ENCODE results near the gene TUBA3C. TPM values are rescaled to one million over a fixed set of nuclear protein-coding genes. Genes with fewer than 3 reads are reported as not detected.

Gene TUBA3C
- total RNA-seq, 1 donor from 2014 or later, result not detected

GRCh38 chr13:19161308-19161707 lies 20.3 kb downstream of the TUBA3C start:
- no peak for DNase-seq (ENCODE audit: low read depth)

GRCh38 chr13:19159761-19160420 lies 21.7 kb downstream of the TUBA3C start:
- DNase-seq (ENCODE audit: low read depth), result no peak

DNA sequence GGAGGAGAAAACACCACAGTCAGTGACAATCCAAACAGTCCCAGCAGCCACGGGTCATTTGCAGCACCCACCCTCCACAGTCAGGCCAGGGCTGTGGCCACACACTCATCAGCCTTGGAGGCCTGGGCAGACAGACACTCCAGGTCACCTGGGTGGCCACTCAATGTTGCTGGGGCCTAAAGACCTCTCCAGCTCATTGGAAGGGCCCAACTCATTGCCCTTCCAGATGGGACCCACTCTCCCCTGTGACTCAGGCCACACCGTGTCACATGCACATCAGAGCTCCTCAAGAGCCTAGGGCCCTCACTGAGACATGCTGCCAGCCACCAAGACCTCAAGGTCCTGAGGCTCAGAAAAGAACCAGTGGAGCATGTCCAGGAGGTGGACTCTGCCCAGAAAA lies 22.4 kb downstream of the TUBA3C start:
- no peak for DNase-seq (ENCODE audit: low read depth)

DNA sequence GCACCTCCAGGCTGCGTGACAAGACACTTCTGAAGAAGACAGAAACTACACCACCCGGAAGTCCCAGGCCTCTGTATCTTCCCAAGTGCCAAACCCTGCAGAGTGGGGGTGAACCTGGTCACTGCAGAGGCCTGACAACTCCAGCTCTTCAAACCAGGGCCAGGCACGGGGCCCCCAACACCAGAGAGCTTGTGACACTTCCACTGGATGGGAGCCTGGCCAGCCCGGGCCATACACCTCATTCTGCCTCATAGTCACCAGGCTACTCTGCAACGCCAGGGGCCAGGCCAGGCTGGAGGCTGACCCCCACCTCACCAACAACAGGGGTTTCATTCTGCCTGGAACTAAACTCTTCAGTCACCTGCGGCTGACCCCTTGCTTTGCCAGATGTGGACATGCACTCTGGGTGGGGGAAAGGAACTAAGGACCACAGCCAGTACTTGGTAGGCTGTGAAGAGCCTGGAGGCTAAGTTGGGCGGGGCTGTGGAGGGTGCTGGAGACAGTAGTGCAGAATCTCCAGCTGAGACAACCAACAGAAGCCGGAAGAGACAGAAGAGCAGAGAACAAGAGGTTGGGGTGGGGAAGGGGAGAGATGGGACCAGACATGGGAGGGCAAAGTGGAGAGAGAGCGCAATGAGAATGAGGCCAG lies 23.0 kb downstream of the TUBA3C start:
- no peak for DNase-seq (ENCODE audit: low read depth)

DNA sequence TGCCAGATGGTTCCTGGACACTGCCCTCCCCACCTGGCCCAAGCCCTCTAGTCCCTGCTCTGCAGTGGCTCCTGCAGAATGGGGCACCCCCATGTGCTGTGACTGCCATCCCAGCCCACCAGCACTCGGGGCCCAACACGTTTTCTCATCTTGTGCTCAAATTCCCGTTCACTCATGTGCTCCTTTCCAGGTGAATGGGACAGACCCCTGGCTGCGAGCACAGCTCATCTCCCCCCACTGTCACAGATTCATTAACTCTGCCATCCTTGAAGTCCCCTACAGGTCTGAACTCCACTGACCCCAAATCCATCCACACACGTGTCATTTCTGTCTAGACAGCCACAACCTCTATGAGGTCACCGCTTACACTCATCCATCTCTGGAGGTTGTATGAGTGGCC lies 23.6 kb downstream of the TUBA3C start:
- DNase-seq (ENCODE audit: low read depth), result no peak

DNA sequence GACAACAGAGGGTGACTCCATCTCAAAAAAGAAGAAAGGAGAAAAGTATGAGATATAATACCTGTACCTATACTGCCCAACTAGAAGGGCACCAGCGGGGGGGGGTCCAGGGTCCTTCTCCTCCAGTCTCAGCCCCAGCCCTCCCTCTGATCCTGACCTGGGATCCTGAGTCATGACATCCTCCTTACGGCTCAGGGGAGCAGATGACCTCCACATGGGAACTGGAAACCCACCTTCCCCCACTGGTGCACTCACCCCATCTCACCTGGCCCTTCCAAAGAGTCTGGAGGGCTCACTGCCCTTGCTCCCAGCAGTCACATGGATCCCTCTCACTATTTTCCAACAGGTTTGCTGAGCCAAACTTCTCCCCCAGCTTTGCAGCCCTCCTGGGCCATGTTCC lies 24.2 kb downstream of the TUBA3C start:
- no peak for DNase-seq (ENCODE audit: low read depth)

GRCh38 chr13:19156013-19156825 lies 25.4 kb downstream of the TUBA3C start:
- no peak for DNase-seq (ENCODE audit: low read depth)

GRCh38 chr13:19155321-19155861 lies 26.2 kb downstream of the TUBA3C start:
- no peak for DNase-seq (ENCODE audit: low read depth)

DNA sequence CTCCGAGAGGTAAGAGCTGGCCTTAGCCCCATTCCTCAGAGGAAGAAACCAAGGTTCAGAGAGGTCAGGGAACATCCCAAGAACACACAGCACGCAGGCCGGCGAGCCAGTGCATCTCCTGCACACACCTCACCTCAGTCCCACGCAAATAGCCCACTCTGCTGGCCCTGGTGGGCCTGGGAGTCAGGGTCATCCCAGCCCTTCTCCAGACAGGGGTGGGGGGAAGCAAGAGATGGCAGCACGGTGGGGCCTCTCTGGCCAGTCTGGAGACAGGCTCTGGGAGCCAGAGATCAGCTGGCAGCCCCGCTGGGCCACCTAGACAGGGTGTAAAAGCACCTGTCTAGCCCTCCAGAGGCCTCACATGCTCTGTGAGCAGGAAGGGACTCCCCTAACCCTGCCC lies 26.8 kb downstream of the TUBA3C start:
- no peak for DNase-seq (ENCODE audit: low read depth)

DNA sequence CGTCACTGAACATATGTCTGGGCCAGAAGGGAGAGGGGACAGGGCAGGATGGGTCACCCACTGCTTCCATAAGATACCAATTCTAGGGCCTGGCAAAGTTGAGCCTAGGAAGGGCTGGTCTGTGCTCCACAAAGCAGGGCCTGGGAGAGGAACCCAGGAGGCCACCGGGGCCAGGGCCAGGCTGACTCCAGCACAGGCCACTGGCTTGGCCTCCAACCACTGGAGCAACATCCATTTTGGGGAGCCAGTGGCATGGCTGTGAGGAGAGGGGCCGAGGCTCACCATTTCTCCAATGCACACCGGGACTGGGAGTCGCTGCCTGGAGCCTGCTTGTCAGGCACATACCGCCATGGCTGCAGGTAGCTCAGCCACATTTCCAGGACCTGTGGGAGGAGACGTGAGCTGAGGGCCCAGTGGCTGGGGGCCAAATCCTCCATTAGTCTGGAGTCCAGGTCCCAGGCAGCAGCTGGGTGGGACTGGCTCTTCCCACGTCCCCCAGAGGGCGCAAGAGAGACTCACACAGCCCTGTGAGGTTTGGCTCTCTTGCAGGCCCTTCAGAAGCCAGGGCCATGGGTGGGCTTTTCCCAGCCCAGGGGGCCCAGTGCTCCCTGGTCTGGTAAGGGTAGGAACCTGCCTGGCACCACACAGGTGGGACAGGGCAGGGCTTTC lies 27.7 kb downstream of the TUBA3C start:
- no peak for DNase-seq (ENCODE audit: low read depth)

DNA sequence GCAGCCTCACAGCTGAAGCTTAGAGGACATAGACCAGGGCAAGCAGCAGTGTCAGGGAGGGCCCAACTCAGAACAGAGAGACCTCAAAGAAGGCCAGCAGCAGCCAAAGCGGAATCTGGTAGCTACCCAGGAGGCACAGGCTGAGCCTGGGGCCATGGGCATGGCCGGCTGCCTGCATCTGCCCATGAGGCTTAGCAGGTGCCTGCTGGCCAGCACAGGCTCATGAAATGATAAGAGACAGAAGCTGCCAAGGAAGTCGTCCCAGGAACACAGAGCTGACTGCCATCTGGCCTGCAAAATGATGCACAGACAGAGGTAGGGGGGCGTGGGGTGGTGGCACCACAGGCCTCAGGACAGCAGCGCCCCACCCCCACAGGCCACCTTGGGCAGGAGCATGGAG lies 29.2 kb downstream of the TUBA3C start:
- no peak for DNase-seq (ENCODE audit: low read depth)

DNA sequence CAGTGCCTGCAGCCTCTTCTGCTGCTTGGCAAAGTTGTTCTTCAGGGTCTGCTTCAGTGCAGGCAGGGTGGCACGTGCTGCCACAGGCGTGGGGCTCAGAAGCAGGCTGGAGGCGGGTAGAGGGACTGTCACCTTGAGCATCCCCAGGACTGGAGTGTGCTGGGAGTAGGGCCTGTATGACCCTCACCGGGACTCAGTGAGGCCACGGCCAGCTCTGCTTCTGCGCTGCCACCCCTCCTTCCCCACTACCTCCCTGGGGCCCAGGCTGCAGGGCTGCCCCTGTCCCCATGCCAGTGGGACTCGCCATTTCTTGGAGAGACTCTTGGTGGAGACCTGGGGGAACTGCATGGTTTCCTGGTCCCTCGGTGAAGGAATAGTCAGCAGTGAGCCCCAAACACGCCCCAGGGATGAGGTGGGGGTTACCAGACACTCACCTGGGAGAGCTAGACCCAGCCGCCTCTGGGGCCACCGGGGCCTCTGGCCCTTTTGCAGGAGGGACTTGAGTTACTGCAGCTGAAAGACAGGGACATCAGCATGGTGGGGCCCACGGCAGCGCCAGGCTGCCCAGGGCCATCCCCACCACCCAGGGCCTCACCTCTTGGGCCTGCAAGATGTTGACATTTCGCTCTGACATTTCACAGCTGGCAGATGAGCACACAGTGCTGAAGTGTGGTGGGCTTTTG lies 29.9 kb downstream of the TUBA3C start:
- no peak for DNase-seq (ENCODE audit: low read depth)

- DNase-seq (ENCODE audit: low read depth), result no peak
Observed at GRCh38 chr13:19150712-19151228, 30.9 kb downstream of the TUBA3C start.

GRCh38 chr13:19150226-19150625 lies 31.4 kb downstream of the TUBA3C start:
- DNase-seq (ENCODE audit: low read depth), result no peak

- DNase-seq (ENCODE audit: low read depth), result no peak
Observed at GRCh38 chr13:19148561-19148960, 33.1 kb downstream of the TUBA3C start.
